Lower leg skin (tissue), 4 donors: ENCODE measurements around the gene CYP2B6. TPM values are rescaled to one million over a fixed set of nuclear protein-coding genes. Genes with fewer than 3 reads are reported as not detected.

Experiments used
- DNase-seq, 2 donors: peaks; one replicate each; pipeline ENCODE4 v3.0.0-alpha.2; 2019; ENCODE audit warnings: low spot score in 2 of 2
- H3K4me3 ChIP-seq: fragments of 200-600 bp; sonication (generic); 2 replicates; pipeline ENCODE4 v1.5.1; 2017; ENCODE audit warnings: mild to moderate bottlenecking, low read depth; ENCODE audit not compliant: poor library complexity, severe bottlenecking
- CTCF ChIP-seq, 3 donors: fragments of 450-650 bp; IDR thresholded peaks; one replicate each; pipeline ENCODE4 v1.5.1; 2016; ENCODE audit warnings: antibody characterized with exemption in 3 of 3, mild to moderate bottlenecking in 3 of 3, moderate library complexity in 2 of 3
- POLR2A ChIP-seq, 2 donors: fragments of 450-650 bp; IDR thresholded peaks; one replicate each; pipeline ENCODE4 v1.6.1; 2016 to 2017; ENCODE audit warnings: antibody characterized with exemption in 2 of 2, mild to moderate bottlenecking in 1 of 2, moderate library complexity in 1 of 2
- WGBS, 2 donors: methylation state at CpG; one replicate each; pipeline ENCODE4 v1.1.5; 2018; 5-methylcytosine and 5-hydroxymethylcytosine counted together
- intact Hi-C: fragments of 100-400 bp; cut with DNase I; formaldehyde crosslinking; loops from one replicate; pipeline ENCODE4 v1.15.0; 2023; ENCODE audit warnings: low total_unique reads
- total RNA-seq, 4 donors: library from RNA; depleted of rRNA; stranded (reverse); fragments of >200 nt; gene quantifications; one replicate each; pipeline ENCODE4 v1.1.0, GENCODE V29; 2016

Gene CYP2B6
- 1 to 10 TPM in 1 of 4 donors, under 1 TPM in 1, not detected in 2; 0.13 to 3.7 TPM for total RNA-seq

DNA sequence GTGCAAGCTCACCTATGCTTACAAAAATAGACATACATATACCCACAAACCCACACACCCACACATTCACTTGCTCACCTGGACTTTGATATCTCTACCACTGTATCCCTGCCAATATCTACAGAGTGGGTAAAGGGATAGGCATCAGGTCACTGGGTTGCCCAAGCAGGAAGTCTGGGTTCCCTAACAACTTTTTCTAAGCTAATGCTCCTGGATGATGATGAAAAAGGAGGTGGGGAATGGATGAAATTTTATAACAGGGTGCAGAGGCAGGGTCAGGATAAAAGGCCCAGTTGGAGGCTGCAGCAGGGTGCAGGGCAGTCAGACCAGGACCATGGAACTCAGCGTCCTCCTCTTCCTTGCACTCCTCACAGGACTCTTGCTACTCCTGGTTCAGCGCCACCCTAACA lies at the start of gene CYP2B6:
CYP2B6 (plus strand) TSS at position 311 of the 410 bp plus-strand sequence; CDS start at position 335, 24 bp downstream.
- H3K4me3 ChIP-seq, result no peak within 1 kb of the TSS
- no peak for DNase-seq
- WGBS, 2 donors, result 77 to 88% methylated on average over 2 of the region's 2 CpGs
- TF ChIP-seq CTCF (IDR thresholded peaks at IDR 0.05) (no peak), POLR2A (IDR thresholded peaks at IDR 0.05) (no peak)
- intact Hi-C loops, result no loop called here

DNA sequence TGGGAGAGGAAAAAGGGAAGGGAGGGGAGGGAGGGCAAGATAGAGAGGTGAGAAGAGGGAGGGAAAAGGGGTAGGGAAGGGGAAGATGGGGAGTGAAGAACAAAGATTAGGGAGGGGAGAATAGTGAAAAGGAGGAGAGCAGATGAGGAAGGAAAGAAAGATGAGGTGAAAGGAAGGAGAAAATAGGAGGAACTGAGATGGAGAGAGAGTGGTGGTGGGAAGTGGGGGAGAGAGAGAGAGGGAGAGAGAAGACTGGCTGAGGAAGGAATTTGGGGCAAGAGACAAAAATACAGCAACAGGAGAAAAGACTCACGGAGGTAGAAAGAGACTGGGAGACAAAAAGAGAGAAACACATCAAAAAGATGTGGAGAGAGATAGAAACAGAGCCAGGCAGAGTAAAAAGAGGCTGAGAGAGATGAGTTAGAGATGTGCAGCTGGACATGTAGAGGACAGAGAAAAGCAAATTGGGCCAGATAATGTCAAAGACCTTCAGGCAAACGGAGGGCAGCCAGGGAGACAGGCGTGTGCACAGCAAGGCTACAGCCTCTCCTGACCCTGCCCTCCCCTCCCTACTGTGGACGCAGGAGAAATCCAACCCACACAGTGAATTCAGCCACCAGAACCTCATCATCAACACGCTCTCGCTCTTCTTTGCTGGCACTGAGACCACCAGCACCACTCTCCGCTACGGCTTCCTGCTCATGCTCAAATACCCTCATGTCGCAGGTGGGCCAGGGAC lies 49.4 kb upstream of the CYP2B6 start:
- 80 to 82% methylated on average over 9 of the region's 9 CpGs for WGBS, 2 donors
- intact Hi-C loops, result no loop called here
- H3K4me3 ChIP-seq, result no peak overlapping the region
- DNase-seq, result peak in 1 of 2 donors; percentile 62
- TF ChIP-seq CTCF (IDR thresholded peaks at IDR 0.05) (no peak), POLR2A (IDR thresholded peaks at IDR 0.05) (no peak)

- 49 to 50% methylated on average over 2 of the region's 2 CpGs for WGBS, 2 donors
- no peak for TF ChIP-seq CTCF (IDR thresholded peaks at IDR 0.05)
- TF ChIP-seq POLR2A (IDR thresholded peaks at IDR 0.05), result no peak
- H3K4me3 ChIP-seq, result no peak overlapping the region
- DNase-seq, result peak in 1 of 2 donors; percentile 28
- intact Hi-C loops, result no loop called here
These were observed 45.4 kb upstream of the CYP2B6 start for GRCh38 chr19:40945645-40946044.

GRCh38 chr19:40947114-40947513 lies 44.0 kb upstream of the CYP2B6 start:
- intact Hi-C loops, result no loop called here
- DNase-seq, result no peak
- 63 to 85% methylated on average over 2 of the region's 2 CpGs for WGBS, 2 donors
- no peak for TF ChIP-seq POLR2A (IDR thresholded peaks at IDR 0.05)
- no peak for TF ChIP-seq CTCF (IDR thresholded peaks at IDR 0.05)
- no peak overlapping the region for H3K4me3 ChIP-seq

- peak in 1 of 2 donors; percentile 32 for DNase-seq
- WGBS, 2 donors, result 29 to 41% methylated on average over 2 of the region's 2 CpGs
- no peak overlapping the region for H3K4me3 ChIP-seq
- TF ChIP-seq POLR2A (IDR thresholded peaks at IDR 0.05), result no peak
- intact Hi-C loops, result no loop called here
These were observed 43.5 kb upstream of the CYP2B6 start for GRCh38 chr19:40947573-40947972.

- TF ChIP-seq POLR2A (IDR thresholded peaks at IDR 0.05) (no peak), CTCF (IDR thresholded peaks at IDR 0.05) (no peak)
- WGBS, 2 donors, result 87 to 91% methylated on average over 18 of the region's 18 CpGs
- intact Hi-C loops, result no loop called here
- H3K4me3 ChIP-seq, result no peak overlapping the region
- peak in 1 of 2 donors; percentile 68 for DNase-seq
These were observed 42.3 kb upstream of the CYP2B6 start for GRCh38 chr19:40948580-40949299.
